GM10266 (cell line): Measurements from ENCODE around the gene MDP1.

ENCODE experiments used
- DNase-seq: peaks from one replicate; pipeline ENCODE4 v3.0.0; 2012; ENCODE audit errors: extremely low spot score
- TF ChIP-seq, protein P1 (sequence below): IDR thresholded peaks from 2 replicates; pipeline ENCODE4 v1.5.1; 2012; ENCODE audit warnings: mild to moderate bottlenecking, low read depth; ENCODE audit not compliant: control insufficient read depth, insufficient read depth; ENCODE audit errors: missing control alignments

The MDP1 gene

DNA sequence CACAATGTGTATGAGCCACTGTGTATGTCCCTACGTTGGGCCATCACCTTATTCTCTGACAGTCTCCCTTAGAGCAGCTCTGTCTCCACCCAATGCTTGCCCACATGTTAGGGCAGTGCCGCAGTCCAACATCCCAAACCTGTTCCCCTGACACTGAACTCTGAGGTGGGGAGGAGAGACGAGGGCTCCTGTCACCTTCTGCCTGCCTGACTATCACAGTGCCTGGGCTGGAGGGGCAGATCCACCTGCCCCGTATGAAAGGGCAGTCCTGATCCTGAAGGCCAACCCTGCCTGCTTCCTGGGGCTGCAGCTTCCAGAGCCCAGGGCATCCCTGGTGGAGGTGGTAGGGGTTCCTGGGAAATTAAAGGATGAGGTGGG, 44.9 kb upstream of the MDP1 start:
- TF ChIP-seq, protein P1, sequence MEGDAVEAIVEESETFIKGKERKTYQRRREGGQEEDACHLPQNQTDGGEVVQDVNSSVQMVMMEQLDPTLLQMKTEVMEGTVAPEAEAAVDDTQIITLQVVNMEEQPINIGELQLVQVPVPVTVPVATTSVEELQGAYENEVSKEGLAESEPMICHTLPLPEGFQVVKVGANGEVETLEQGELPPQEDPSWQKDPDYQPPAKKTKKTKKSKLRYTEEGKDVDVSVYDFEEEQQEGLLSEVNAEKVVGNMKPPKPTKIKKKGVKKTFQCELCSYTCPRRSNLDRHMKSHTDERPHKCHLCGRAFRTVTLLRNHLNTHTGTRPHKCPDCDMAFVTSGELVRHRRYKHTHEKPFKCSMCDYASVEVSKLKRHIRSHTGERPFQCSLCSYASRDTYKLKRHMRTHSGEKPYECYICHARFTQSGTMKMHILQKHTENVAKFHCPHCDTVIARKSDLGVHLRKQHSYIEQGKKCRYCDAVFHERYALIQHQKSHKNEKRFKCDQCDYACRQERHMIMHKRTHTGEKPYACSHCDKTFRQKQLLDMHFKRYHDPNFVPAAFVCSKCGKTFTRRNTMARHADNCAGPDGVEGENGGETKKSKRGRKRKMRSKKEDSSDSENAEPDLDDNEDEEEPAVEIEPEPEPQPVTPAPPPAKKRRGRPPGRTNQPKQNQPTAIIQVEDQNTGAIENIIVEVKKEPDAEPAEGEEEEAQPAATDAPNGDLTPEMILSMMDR, result no peak
- DNase-seq, result no peak

DNA sequence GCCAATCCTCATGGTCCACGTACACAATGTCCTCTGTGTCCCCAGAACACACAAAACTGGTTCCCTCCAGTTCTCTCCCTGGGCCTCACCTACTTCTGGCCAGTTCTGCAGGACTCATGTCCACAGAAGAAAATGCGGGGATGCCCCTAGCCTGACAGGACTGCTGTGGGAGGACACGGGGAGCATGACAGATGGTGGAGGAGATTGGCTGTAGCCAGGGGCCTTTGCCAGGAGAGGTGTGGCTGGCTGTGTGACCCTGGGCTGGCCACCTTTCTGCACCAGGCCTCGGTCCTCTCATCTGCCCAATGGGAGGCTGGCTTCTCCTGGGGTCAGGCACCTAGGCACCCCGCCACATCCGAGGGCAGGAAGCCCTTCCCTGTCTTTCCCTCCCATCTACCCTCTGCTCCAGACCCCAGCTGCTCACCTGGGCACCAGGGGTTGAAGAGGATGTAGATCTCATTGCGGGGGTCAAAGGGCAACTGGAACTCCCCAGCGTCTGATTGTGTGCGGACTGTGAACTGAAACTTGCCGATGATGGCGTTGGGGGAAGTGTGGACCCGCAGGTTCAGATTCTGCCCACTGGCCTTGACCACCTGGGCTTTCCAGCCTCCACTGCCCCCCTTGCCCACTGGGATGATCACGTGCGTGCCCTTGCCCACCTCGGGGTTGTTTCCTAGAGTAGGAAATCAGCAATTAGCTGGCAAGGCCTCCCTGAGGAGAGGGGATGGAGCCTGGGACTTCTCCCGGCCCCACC, 44.3 kb upstream of the MDP1 start:
- TF ChIP-seq, protein P1, result no peak
- no peak for DNase-seq

DNA sequence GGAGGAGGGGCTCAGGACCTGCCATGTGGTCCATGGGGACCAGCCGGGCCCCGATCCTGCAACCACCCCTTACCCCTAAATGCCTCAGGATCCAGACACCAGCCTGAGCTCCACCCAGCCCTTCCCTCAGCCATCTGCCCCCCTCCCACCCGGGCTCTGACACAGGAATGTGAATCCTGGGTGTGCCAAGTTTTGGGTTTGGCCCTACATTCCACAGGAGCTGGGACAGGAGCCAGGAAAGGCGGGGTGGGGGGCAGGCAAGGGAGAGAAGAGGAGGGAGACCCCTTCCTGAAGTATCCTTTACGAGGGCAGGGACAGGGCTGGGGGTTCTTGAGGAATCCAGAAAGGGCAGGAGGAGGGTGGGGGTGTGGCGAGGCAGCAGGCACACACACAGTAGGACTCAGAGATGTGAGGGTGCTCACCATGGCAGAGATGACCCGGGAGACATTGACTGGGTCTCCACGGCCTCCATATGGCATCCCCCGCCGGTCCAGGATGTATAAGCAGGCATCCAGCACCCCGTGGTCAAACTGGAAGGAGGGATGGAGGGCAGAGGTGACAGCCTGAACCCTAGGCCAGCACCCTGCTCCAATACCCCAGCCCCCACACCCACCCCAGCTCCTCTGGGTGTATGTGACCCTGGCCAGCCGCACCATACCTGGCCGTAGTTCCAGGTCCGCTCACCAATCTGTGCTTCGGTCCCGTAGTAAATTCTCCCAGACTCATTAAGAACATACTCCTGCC, 43.6 kb upstream of the MDP1 start:
- DNase-seq, result no peak
- TF ChIP-seq, protein P1, result no peak

DNA sequence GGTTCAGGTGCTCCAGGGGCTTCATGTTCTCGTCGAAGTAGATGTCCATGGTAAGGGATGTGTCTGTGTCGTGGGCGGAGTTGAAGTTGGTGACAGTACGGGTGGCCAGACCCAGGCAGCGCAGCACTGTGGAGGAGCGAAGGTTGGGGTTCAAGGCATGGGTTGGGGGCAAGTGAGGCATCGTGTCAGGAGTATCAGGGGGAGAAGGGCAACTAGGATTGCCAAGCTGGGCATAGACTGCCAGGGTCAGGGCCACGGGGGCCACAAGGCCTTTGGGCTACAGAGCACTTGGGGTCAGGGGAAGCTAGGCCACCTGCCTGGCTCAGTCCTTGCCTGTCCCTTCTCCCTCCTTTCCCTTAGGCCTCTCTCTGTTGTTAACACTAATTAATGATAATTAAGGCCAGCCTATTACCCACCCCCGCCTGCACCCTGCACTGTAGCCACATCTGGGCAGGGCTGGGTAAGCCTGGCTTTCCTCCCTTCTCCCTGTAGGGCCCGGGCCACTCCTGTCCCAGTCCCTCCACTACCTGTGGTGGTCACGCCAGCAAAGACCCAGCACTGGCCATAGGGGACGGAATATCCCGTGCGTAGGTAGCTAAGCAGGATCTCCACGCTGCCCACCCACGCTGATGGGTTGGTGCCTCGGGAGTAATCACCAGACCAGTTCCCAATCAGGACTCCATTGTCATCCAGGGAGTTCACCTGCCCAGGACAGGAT, 42.8 kb upstream of the MDP1 start:
- DNase-seq, result no peak
- TF ChIP-seq, protein P1, result no peak

- DNase-seq, result no peak
- TF ChIP-seq, protein P1, result no peak
These were observed 42.3 kb upstream of the MDP1 start for GRCh38 chr14:24258119-24258518.

- TF ChIP-seq, protein P1, result no peak
These were observed 41.1 kb upstream of the MDP1 start for GRCh38 chr14:24256960-24257359.

More at GRCh38 chr14:24256960-24257359, 41.1 kb upstream of the MDP1 start:
- no peak for DNase-seq
